Tibial nerve (tissue), 4 donors: Measurements from ENCODE around the gene KRT34.

Experiments
- EP300 ChIP-seq, 2 donors: sonication (generic); formaldehyde crosslinking; IDR thresholded peaks; one replicate each; pipeline ENCODE4 v1.6.1; 2017; ENCODE audit warnings: antibody characterized with exemption in 2 of 2, mild to moderate bottlenecking in 1 of 2
- TF ChIP-seq, protein P1 (sequence below), 5 experiments: fragments of 200-600 bp in 3 of 5; fragments of 450-650 bp in 2 of 5; sonication (generic) in 3 of 5; IDR thresholded peaks; one replicate each; pipeline ENCODE4 v1.5.1; 2016 to 2019; ENCODE audit warnings: antibody characterized with exemption in 5 of 5, mild to moderate bottlenecking in 3 of 5, moderate library complexity in 2 of 5

DNA sequence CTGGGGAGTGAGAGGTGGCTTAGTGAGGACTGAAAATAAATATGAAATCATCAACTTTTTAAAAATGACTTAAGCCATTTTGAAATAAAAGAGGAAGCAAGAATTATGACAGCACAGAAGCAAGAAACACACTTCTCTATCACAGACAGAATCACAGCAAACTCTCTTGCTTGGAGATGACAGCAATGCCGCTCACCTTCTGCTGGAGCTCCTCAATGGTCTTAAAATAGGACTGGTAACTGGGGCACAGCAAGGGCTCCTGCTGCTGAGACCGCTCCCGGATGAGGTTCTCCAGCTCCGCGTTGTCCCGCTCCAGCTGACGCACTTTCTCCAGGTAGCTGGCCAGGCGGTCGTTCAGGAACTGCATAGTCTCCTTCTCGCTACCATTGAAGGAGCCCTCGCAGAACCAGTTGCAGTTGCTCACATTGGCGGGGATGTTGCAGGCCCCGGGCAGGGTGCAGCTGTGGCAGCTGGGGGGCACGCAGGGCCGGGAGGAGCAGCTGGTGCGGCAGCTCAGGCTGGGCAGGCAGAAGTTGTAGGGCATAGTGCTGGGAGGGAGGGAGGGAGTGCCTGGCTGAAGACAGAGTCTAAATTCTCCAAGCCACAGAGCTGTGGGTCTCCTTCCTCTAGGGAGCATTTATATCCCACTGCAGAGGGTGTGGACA lies 15.0 kb upstream of the KRT34 start, which contains the start of gene KRT31:
- TF ChIP-seq, protein P1, sequence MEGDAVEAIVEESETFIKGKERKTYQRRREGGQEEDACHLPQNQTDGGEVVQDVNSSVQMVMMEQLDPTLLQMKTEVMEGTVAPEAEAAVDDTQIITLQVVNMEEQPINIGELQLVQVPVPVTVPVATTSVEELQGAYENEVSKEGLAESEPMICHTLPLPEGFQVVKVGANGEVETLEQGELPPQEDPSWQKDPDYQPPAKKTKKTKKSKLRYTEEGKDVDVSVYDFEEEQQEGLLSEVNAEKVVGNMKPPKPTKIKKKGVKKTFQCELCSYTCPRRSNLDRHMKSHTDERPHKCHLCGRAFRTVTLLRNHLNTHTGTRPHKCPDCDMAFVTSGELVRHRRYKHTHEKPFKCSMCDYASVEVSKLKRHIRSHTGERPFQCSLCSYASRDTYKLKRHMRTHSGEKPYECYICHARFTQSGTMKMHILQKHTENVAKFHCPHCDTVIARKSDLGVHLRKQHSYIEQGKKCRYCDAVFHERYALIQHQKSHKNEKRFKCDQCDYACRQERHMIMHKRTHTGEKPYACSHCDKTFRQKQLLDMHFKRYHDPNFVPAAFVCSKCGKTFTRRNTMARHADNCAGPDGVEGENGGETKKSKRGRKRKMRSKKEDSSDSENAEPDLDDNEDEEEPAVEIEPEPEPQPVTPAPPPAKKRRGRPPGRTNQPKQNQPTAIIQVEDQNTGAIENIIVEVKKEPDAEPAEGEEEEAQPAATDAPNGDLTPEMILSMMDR (IDR thresholded peaks at IDR 0.05): no peak
- no peak for TF ChIP-seq EP300 (IDR thresholded peaks at IDR 0.05)
